H1 (cell line): ENCODE data around the gene SSH2. TPM values are rescaled to one million over a fixed set of nuclear protein-coding genes. Genes with fewer than 3 reads are reported as not detected.

Source experiments
- CTCF ChIA-PET: fragments of 300-600 bp; sonication (Branson Sonifier 250); formaldehyde crosslinking; loops from one replicate; lab custom pipeline; 2021; ENCODE audit not compliant: partially characterized antibody; lab: Charles Lee
- POLR2A ChIA-PET: fragments of 300-600 bp; sonication (Branson Sonifier 250); formaldehyde crosslinking; loops from one replicate; lab custom pipeline; 2021; ENCODE audit warnings: inconsistent platforms; ENCODE audit not compliant: partially characterized antibody; lab: Charles Lee
- DNase-seq, 2 experiments: peaks; one replicate each; pipeline versions ENCODE4 v3.0.0 to v3.0.0-alpha.2; 2010 to 2022; ENCODE audit warnings: low spot score in 2 of 2, low read depth in 1 of 2, mixed read lengths in 1 of 2
- FAIRE-seq: peaks from 2 replicates; lab custom pipeline; 2011; peaks lifted over from hg19 to GRCh38; lab: Jason Lieb, UNC
- H2AFZ ChIP-seq: 2 replicates; pipeline ENCODE4 v1.8.1; 2012; ENCODE audit warnings: low read length, inconsistent platforms
- H2AK5ac ChIP-seq: 2 replicates; pipeline ENCODE4 v1.6.1; 2013; ENCODE audit warnings: low read depth, low read length
- H2BK120ac ChIP-seq: replicated peaks from 2 replicates; pipeline ENCODE3; 2013; ENCODE audit warnings: low read depth, low read length, inconsistent platforms
- H2BK12ac ChIP-seq: 2 replicates; pipeline ENCODE4 v1.6.1; 2013; ENCODE audit warnings: low read depth, low read length
- H2BK15ac ChIP-seq: 2 replicates; pipeline ENCODE4 v1.6.1; 2013; ENCODE audit warnings: low read length
- H2BK20ac ChIP-seq: 2 replicates; pipeline ENCODE4 v1.6.1; 2013; ENCODE audit warnings: low read length
- H2BK5ac ChIP-seq: 2 replicates; pipeline ENCODE4 v1.6.1; 2013; ENCODE audit warnings: low read depth, low read length
- H3K14ac ChIP-seq: 2 replicates; pipeline ENCODE4 v1.6.1; 2013; ENCODE audit warnings: inconsistent platforms; ENCODE audit not compliant: insufficient read length
- H3K18ac ChIP-seq: 2 replicates; pipeline ENCODE4 v1.6.1; 2013; ENCODE audit warnings: low read length; ENCODE audit errors: extremely low read depth
- H3K23ac ChIP-seq: 2 replicates; pipeline ENCODE4 v1.6.1; 2013; ENCODE audit warnings: inconsistent platforms; ENCODE audit not compliant: insufficient read length
- H3K23me2 ChIP-seq: 2 replicates; pipeline ENCODE4 v1.6.1; 2013; ENCODE audit warnings: low read depth, low read length
- H3K27ac ChIP-seq: 2 replicates; pipeline ENCODE4 v1.6.1; 2011; ENCODE audit warnings: low read depth, low read length, inconsistent platforms
- H3K27me3 ChIP-seq, 4 experiments: replicated peaks in 1 of 4; 1 replicate in 1 of 4; 2 replicates in 3 of 4; pipeline versions ENCODE4 v1.6.1 to v1.8.1; 2011 to 2013; ENCODE audit warnings: low read length in 3 of 4, mild to moderate bottlenecking in 3 of 4, inconsistent platforms in 2 of 4, mixed read lengths in 2 of 4, moderate library complexity in 1 of 4; ENCODE audit not compliant: control insufficient read depth in 3 of 4, insufficient read depth in 3 of 4; ENCODE audit errors: extremely low read depth in 1 of 4
- H3K36me3 ChIP-seq, 4 experiments: 2 replicates each; pipeline versions ENCODE4 v1.6.1 to v1.8.1; 2011 to 2013; ENCODE audit warnings: mild to moderate bottlenecking in 4 of 4, low read length in 3 of 4, moderate library complexity in 2 of 4, control low read depth in 1 of 4, inconsistent platforms in 1 of 4; ENCODE audit not compliant: insufficient read depth in 4 of 4, control insufficient read depth in 2 of 4
- H3K4ac ChIP-seq: replicated peaks from 2 replicates; pipeline ENCODE3; 2013; ENCODE audit warnings: low read length, low read depth, mixed read lengths, inconsistent platforms; ENCODE audit not compliant: insufficient read length
- H3K4me1 ChIP-seq, 4 experiments: replicated peaks in 1 of 4; 1 replicate in 1 of 4; 2 replicates in 3 of 4; pipeline versions ENCODE4 v1.6.1 to v1.8.1; 2011 to 2013; ENCODE audit warnings: low read length in 3 of 4, inconsistent platforms in 2 of 4, mixed read lengths in 1 of 4; ENCODE audit not compliant: insufficient read depth in 4 of 4, control insufficient read depth in 3 of 4
- H3K4me2 ChIP-seq, 2 experiments: 2 replicates each; pipeline versions ENCODE4 v1.6.1 to v1.8.1; 2011 to 2013; ENCODE audit warnings: low read depth in 2 of 2, low read length in 2 of 2, control low read depth in 1 of 2, inconsistent platforms in 1 of 2, mild to moderate bottlenecking in 1 of 2; ENCODE audit not compliant: insufficient read depth in 1 of 2
- H3K4me3 ChIP-seq, 4 experiments: fragments of 200-600, 300-600 bp in 1 of 4; sonication (generic), shearing (Covaris generic), sonication (Bioruptor Twin) in 1 of 4; 2 replicates each; pipeline versions ENCODE4 v1.5.1 to v1.8.1; 2011 to 2016; ENCODE audit warnings: low read length in 4 of 4, low read depth in 3 of 4, control low read depth in 2 of 4, inconsistent platforms in 2 of 4, mild to moderate bottlenecking in 2 of 4, mixed read lengths in 1 of 4, moderate library complexity in 1 of 4; ENCODE audit not compliant: insufficient read depth in 2 of 4; ENCODE audit errors: extremely low read depth in 1 of 4
- H3K56ac ChIP-seq: replicated peaks from 2 replicates; pipeline ENCODE3; 2013; ENCODE audit warnings: low read depth, mild to moderate bottlenecking, mixed read lengths, low read length, inconsistent platforms; ENCODE audit not compliant: insufficient read length
- H3K79me1 ChIP-seq: 2 replicates; pipeline ENCODE4 v1.6.1; 2013; ENCODE audit warnings: low read depth, low read length, control low read depth
- H3K79me2 ChIP-seq, 2 experiments: 2 replicates each; pipeline versions ENCODE4 v1.6.1 to v1.8.1; 2012 to 2013; ENCODE audit warnings: low read length in 2 of 2, mild to moderate bottlenecking in 2 of 2, inconsistent platforms in 1 of 2; ENCODE audit not compliant: insufficient read depth in 2 of 2, control insufficient read depth in 1 of 2
- H3K9ac ChIP-seq, 4 experiments: replicated peaks in 1 of 4; 1 replicate in 1 of 4; 2 replicates in 3 of 4; pipeline versions ENCODE4 v1.6.1 to v1.8.1; 2011 to 2013; ENCODE audit warnings: low read depth in 3 of 4, low read length in 3 of 4, control low read depth in 2 of 4, mild to moderate bottlenecking in 2 of 4, moderate library complexity in 2 of 4, inconsistent platforms in 1 of 4; ENCODE audit errors: extremely low read depth in 1 of 4
- H3K9me3 ChIP-seq, 2 experiments: 2 replicates each; pipeline versions ENCODE4 v1.6.1 to v1.8.1; 2012 to 2013; ENCODE audit warnings: mild to moderate bottlenecking in 2 of 2, moderate library complexity in 2 of 2, control low read depth in 1 of 2, inconsistent platforms in 1 of 2, low read depth in 1 of 2, low read length in 1 of 2, mixed read lengths in 1 of 2; ENCODE audit not compliant: insufficient read depth in 2 of 2
- H4K20me1 ChIP-seq, 2 experiments: replicated peaks in 1 of 2; 2 replicates each; pipeline versions ENCODE3 to v1.8.1; 2011 to 2013; ENCODE audit warnings: inconsistent platforms in 2 of 2, low read length in 2 of 2, mild to moderate bottlenecking in 1 of 2; ENCODE audit not compliant: insufficient read depth in 2 of 2, control insufficient read depth in 1 of 2
- H4K5ac ChIP-seq: 2 replicates; pipeline ENCODE4 v1.6.1; 2013; ENCODE audit warnings: low read length, low read depth, mixed read lengths, inconsistent platforms; ENCODE audit not compliant: insufficient read length
- H4K8ac ChIP-seq: 2 replicates; pipeline ENCODE4 v1.8.0; 2013; ENCODE audit warnings: mild to moderate bottlenecking, moderate library complexity, low read length, inconsistent platforms; ENCODE audit not compliant: insufficient read depth; ENCODE audit errors: extremely low read depth
- H4K91ac ChIP-seq: replicated peaks from 2 replicates; pipeline ENCODE3; 2013; ENCODE audit warnings: low read length, mixed read lengths, inconsistent platforms; ENCODE audit not compliant: insufficient read length
- ASH2L ChIP-seq: fragments of 200-600, 300-600 bp; sonication (generic); IDR thresholded peaks from one replicate; pipeline ENCODE4 v1.7.1; 2017; ENCODE audit warnings: low read length
- CBX8 ChIP-seq: fragments of 300-800, 300-1000 bp; sonication (generic); IDR thresholded peaks from 2 replicates; pipeline ENCODE4 v1.7.1; 2016; ENCODE audit warnings: low read depth, low read length, borderline replicate concordance
- CHD2 ChIP-seq: IDR thresholded peaks from 2 replicates; pipeline ENCODE4 v1.6.1; 2012; ENCODE audit warnings: low read length, improper control_type of control experiment
- KDM5A ChIP-seq: fragments of 200-600 bp; IDR thresholded peaks from 2 replicates; pipeline ENCODE4 v1.7.1; 2012; ENCODE audit warnings: mild to moderate bottlenecking, low read length, inconsistent platforms, mixed read lengths
- NRF1 ChIP-seq: IDR thresholded peaks from 2 replicates; pipeline ENCODE4 v1.6.1; 2011; ENCODE audit warnings: mild to moderate bottlenecking, low read depth, low read length, improper control_type of control experiment
- POLR2A ChIP-seq, 2 experiments: IDR thresholded peaks; 1 replicate in 1 of 2; 2 replicates in 1 of 2; pipeline ENCODE4 v1.6.1; 2011; ENCODE audit warnings: low read depth in 2 of 2, low read length in 2 of 2, mild to moderate bottlenecking in 2 of 2; ENCODE audit errors: control extremely low read depth in 1 of 2
- RAD21 ChIP-seq, 2 experiments: IDR thresholded peaks in 1 of 2; conservative IDR thresholded peaks in 1 of 2; 2 replicates each; pipeline ENCODE4 v1.6.1; 2011; ENCODE audit warnings: low read depth in 2 of 2, low read length in 2 of 2, improper control_type of control experiment in 1 of 2, inconsistent platforms in 1 of 2, mild to moderate bottlenecking in 1 of 2, moderate library complexity in 1 of 2
- RFX5 ChIP-seq: IDR thresholded peaks from 2 replicates; pipeline ENCODE4 v1.6.1; 2011; ENCODE audit warnings: low read depth, low read length, improper control_type of control experiment, borderline replicate concordance
- SRF ChIP-seq: IDR thresholded peaks from 2 replicates; pipeline ENCODE4 v1.6.1; 2011; ENCODE audit warnings: mild to moderate bottlenecking, low read depth, low read length, moderate library complexity
- SUZ12 ChIP-seq: fragments of 200-600 bp; sonication (generic); IDR thresholded peaks from 2 replicates; pipeline ENCODE4 v1.6.1; 2012; ENCODE audit warnings: mild to moderate bottlenecking, inconsistent platforms, low read length, moderate library complexity, mixed read lengths
- TAF7 ChIP-seq: optimal IDR thresholded peaks from 2 replicates; pipeline ENCODE3; 2011; ENCODE audit warnings: low read depth, mild to moderate bottlenecking, inconsistent platforms, low read length, moderate library complexity, borderline replicate concordance
- TCF12 ChIP-seq: IDR thresholded peaks from 2 replicates; pipeline ENCODE4 v1.6.1; 2011; ENCODE audit warnings: low read depth, mild to moderate bottlenecking, low read length
- TEAD4 ChIP-seq: IDR thresholded peaks from 2 replicates; pipeline ENCODE4 v1.6.1; 2012; ENCODE audit warnings: low read depth, low read length, inconsistent platforms, mixed read lengths
- USF2 ChIP-seq: IDR thresholded peaks from 2 replicates; pipeline ENCODE4 v1.6.1; 2011; ENCODE audit warnings: low read length, improper control_type of control experiment
- WGBS, 2 experiments: shearing (Covaris generic) in 1 of 2; methylation state at CpG; one replicate each; pipeline versions ENCODE4 v1.1.6 to v1.1.7; 2013 to 2015; ENCODE audit warnings: low lambda C conversion rate in 2 of 2, mixed read lengths in 2 of 2, inconsistent platforms in 1 of 2, low coverage in 1 of 2, missing lambda C conversion rate in 1 of 2; ENCODE audit not compliant: insufficient replicate concordance in 2 of 2, insufficient coverage in 1 of 2, insufficient read length in 1 of 2; ENCODE audit errors: extremely low coverage in 1 of 2, missing lambda C conversion rate in 1 of 2; 5-methylcytosine and 5-hydroxymethylcytosine counted together
- polyA plus RNA-seq, 7 experiments: library from polyadenylated mRNA; depleted of rRNA in 3 of 7; stranded (reverse) in 5 of 7; unstranded in 2 of 7; fragments of >200 nt in 5 of 7; fragments of 200-250 nt in 2 of 7; gene quantifications; 1 replicate in 5 of 7; 2 replicates in 1 of 7; 4 replicates in 1 of 7; pipeline versions ENCODE4 v1.2.1 to v1.2.3, GENCODE V29; 2011 to 2013; ENCODE audit warnings: missing spikeins in 2 of 7, mixed read lengths in 2 of 7
- total RNA-seq: library from RNA; stranded (reverse); fragmentation: NEBNext Ultra II Directional; extraction: Animal tissue kit (Norgen Biotek cat#: 25700); gene quantifications from 2 replicates; pipeline ENCODE4 v1.2.1, GENCODE V29; 2021

The SSH2 gene
- total and polyA plus RNA-seq, 2 of the 8 experiments (the other 6 are each of a cell fraction or from before 2014, with no cell fraction given): 5.2 to 15.9 TPM

- no peak overlapping the region for H4K8ac ChIP-seq
- H2BK5ac ChIP-seq: no peak overlapping the region
- CTCF ChIA-PET: no interaction called here
- no peak overlapping the region for H3K56ac ChIP-seq
- H3K14ac ChIP-seq: no peak overlapping the region
- no peak overlapping the region for H2AK5ac ChIP-seq
- no peak overlapping the region for H2BK15ac ChIP-seq
- no peak overlapping the region for H3K4me2 ChIP-seq
- FAIRE-seq: no peak
- H3K4me1 ChIP-seq: peaks cover 0 to 5% (median 2%) of the 10 kb centered on the region in 4 experiments; a peak in 2 of 7 replicates
- H3K4ac ChIP-seq: no peak overlapping the region
- H3K79me1 ChIP-seq: no peaks in the 10 kb centered on the region
- H3K23me2 ChIP-seq: no peaks in the 10 kb centered on the region; the same call in 1 of the 2 replicates
- no peak overlapping the region for H3K9ac ChIP-seq
- no peaks in the 10 kb centered on the region for H3K27me3 ChIP-seq
- no peaks in the 10 kb centered on the region for H3K36me3 ChIP-seq
- H3K4me3 ChIP-seq: no peak overlapping the region
- H3K23ac ChIP-seq: no peak overlapping the region
- no peak for DNase-seq
- no peaks in the 10 kb centered on the region for H3K9me3 ChIP-seq
- 94% methylated on average over 3 of the region's 3 CpGs; no CpG with 5 or more reads in 1 of the 2 experiments for WGBS, 2 experiments
- no peak overlapping the region for H4K5ac ChIP-seq
- H3K79me2 ChIP-seq: no peaks in the 10 kb centered on the region; a peak in 1 of 4 replicates
- POLR2A ChIA-PET: no interaction called here
- H3K27ac ChIP-seq: no peak overlapping the region
- no peak overlapping the region for H2BK20ac ChIP-seq
- H3K18ac ChIP-seq: no peak overlapping the region
- H4K20me1 ChIP-seq: no peaks in the 10 kb centered on the region
- no peak overlapping the region for H2AFZ ChIP-seq
- no peak overlapping the region for H2BK120ac ChIP-seq
- no peak overlapping the region for H4K91ac ChIP-seq
- no peak overlapping the region for H2BK12ac ChIP-seq
- no peak for TF ChIP-seq SRF
- no peak for TF ChIP-seq NRF1
- no peak for TF ChIP-seq POLR2A (IDR thresholded peaks at IDR 0.05; ENCODE audit: control extremely low read depth in 1 of 2, low read depth in 2 of 2, low read length in 2 of 2)
- no peak for TF ChIP-seq KDM5A
- no peak for TF ChIP-seq TEAD4
- no peak for TF ChIP-seq RAD21 (IDR thresholded peaks at IDR 0.05 in 1 of 2, conservative IDR thresholded peaks at IDR 0.05 in 1 of 2; ENCODE audit: low read depth in 2 of 2, low read length in 2 of 2)
- no peak for TF ChIP-seq TAF7
- TF ChIP-seq SUZ12: no peak
- TF ChIP-seq ASH2L: no peak
- no peak for TF ChIP-seq CBX8
- no peak for TF ChIP-seq USF2
- no peak for TF ChIP-seq RFX5
- TF ChIP-seq CHD2: no peak
- TF ChIP-seq TCF12: no peak
Observed at GRCh38 chr17:29728490-29728889, 201.5 kb downstream of the SSH2 start.
